HEK293 (cell line): Measurements from ENCODE around the gene ANGPT4.

Source experiments
- CTCF ChIA-PET: fragments of 350-600 bp; formaldehyde crosslinking; extraction: SDS; loops from one replicate; lab custom pipeline; 2021; ENCODE audit warnings: antibody characterized with exemption; lab: Yijun Ruan, JAX
- POLR2A ChIA-PET: fragments of 300-600 bp; formaldehyde crosslinking; extraction: SDS; loops from one replicate; lab custom pipeline; 2020; ENCODE audit warnings: antibody characterized with exemption, inconsistent platforms; lab: Yijun Ruan, JAX
- H3K27ac ChIP-seq: fragments of 200-500 bp; sonication (Bioruptor generic); 2 replicates; pipeline ENCODE4 v1.5.1; 2014; ENCODE audit warnings: low read depth, low read length, control low read depth, inconsistent platforms; ENCODE audit errors: extremely low read depth
- H3K36me3 ChIP-seq, 2 experiments: fragments of 200-500 bp in 1 of 2; sonication (Bioruptor generic) in 1 of 2; 1 replicate in 1 of 2; 2 replicates in 1 of 2; pipeline ENCODE4 v1.5.1; 2014 to 2017; ENCODE audit warnings: inconsistent platforms in 2 of 2, low read length in 2 of 2; ENCODE audit not compliant: control insufficient read depth in 2 of 2, insufficient read depth in 1 of 2
- H3K4me1 ChIP-seq: fragments of 200-500 bp; sonication (Bioruptor generic); 2 replicates; pipeline ENCODE4 v1.5.1; 2014; ENCODE audit warnings: mild to moderate bottlenecking, low read length, inconsistent platforms; ENCODE audit not compliant: control insufficient read depth, insufficient read depth
- H3K4me3 ChIP-seq: 2 replicates; pipeline ENCODE4 v1.5.1; 2011; ENCODE audit warnings: low read depth, mild to moderate bottlenecking, control low read depth, low read length, moderate library complexity
- H3K9me3 ChIP-seq: fragments of 200-500 bp; sonication (Bioruptor generic); 2 replicates; pipeline ENCODE4 v1.5.1; 2014; ENCODE audit warnings: low read depth, low read length, inconsistent platforms; ENCODE audit not compliant: control insufficient read depth, insufficient read depth
- EGR2 ChIP-seq: fragments of 450-650 bp; formaldehyde crosslinking; IDR thresholded peaks from 2 replicates; pipeline ENCODE4 v1.5.1; 2016; ENCODE audit warnings: low read depth, missing biosample characterization, missing genetic modification characterization
- ELK4 ChIP-seq: IDR thresholded peaks from 2 replicates; pipeline ENCODE4 v1.6.1; 2011; ENCODE audit warnings: mild to moderate bottlenecking, low read depth, low read length, borderline replicate concordance
- FEZF1 ChIP-seq: fragments of 450-650 bp; formaldehyde crosslinking; IDR thresholded peaks from 2 replicates; pipeline ENCODE4 v1.5.1; 2016; ENCODE audit warnings: missing biosample characterization, missing genetic modification characterization
- GFI1B ChIP-seq: fragments of 450-650 bp; formaldehyde crosslinking; IDR thresholded peaks from 2 replicates; pipeline ENCODE4 v1.5.1; 2016; ENCODE audit warnings: missing biosample characterization, missing genetic modification characterization
- KLF10 ChIP-seq: fragments of 450-650 bp; IDR thresholded peaks from 2 replicates; pipeline ENCODE4 v1.5.1; 2018; ENCODE audit warnings: missing biosample characterization, mild to moderate bottlenecking, missing genetic modification characterization
- MZF1 ChIP-seq: fragments of 450-650 bp; formaldehyde crosslinking; IDR thresholded peaks from 2 replicates; pipeline ENCODE4 v1.5.1; 2017; ENCODE audit warnings: missing biosample characterization, missing genetic modification characterization, borderline replicate concordance
- OVOL3 ChIP-seq: fragments of 450-650 bp; formaldehyde crosslinking; IDR thresholded peaks from 2 replicates; pipeline ENCODE4 v1.5.1; 2016; ENCODE audit warnings: missing biosample characterization, missing genetic modification characterization
- SCRT2 ChIP-seq: fragments of 450-650 bp; formaldehyde crosslinking; IDR thresholded peaks from 2 replicates; pipeline ENCODE4 v1.5.1; 2016; ENCODE audit warnings: missing biosample characterization, missing genetic modification characterization
- ZBTB48 ChIP-seq: fragments of 450-650 bp; formaldehyde crosslinking; IDR thresholded peaks from 2 replicates; pipeline ENCODE4 v1.5.1; 2016; ENCODE audit warnings: missing biosample characterization, missing genetic modification characterization
- ZNF112 ChIP-seq: fragments of 450-650 bp; formaldehyde crosslinking; IDR thresholded peaks from 2 replicates; pipeline ENCODE4 v1.5.0; 2017; ENCODE audit warnings: missing biosample characterization, missing genetic modification characterization
- ZNF221 ChIP-seq: fragments of 450-650 bp; formaldehyde crosslinking; IDR thresholded peaks from 2 replicates; pipeline ENCODE4 v1.5.1; 2017; ENCODE audit warnings: missing biosample characterization, missing genetic modification characterization, borderline replicate concordance
- ZNF48 ChIP-seq: fragments of 450-650 bp; formaldehyde crosslinking; IDR thresholded peaks from 2 replicates; pipeline ENCODE4 v1.5.1; 2016; ENCODE audit warnings: missing biosample characterization, missing genetic modification characterization
- ZNF513 ChIP-seq: fragments of 450-650 bp; IDR thresholded peaks from 2 replicates; pipeline ENCODE4 v1.5.1; 2018; ENCODE audit warnings: missing biosample characterization, missing genetic modification characterization
- ZNF623 ChIP-seq: fragments of 450-650 bp; formaldehyde crosslinking; IDR thresholded peaks from 2 replicates; pipeline ENCODE4 v1.5.1; 2016; ENCODE audit warnings: missing biosample characterization, missing genetic modification characterization
- ZNF645 ChIP-seq: fragments of 450-650 bp; formaldehyde crosslinking; IDR thresholded peaks from 2 replicates; pipeline ENCODE4; 2016; ENCODE audit warnings: missing biosample characterization, missing genetic modification characterization
- ZNF701 ChIP-seq: fragments of 450-650 bp; formaldehyde crosslinking; IDR thresholded peaks from 2 replicates; pipeline ENCODE4 v1.5.1; 2016; ENCODE audit warnings: missing biosample characterization, missing genetic modification characterization

The ANGPT4 gene

GRCh38 chr20:922781-923180 is 6.6 kb upstream of the ANGPT4 start (continued):
- no peak for TF ChIP-seq ZNF513 (tag by site-specific recombination)
- no peak for TF ChIP-seq ZNF48
- no peak for TF ChIP-seq GFI1B (tag by site-specific recombination)
- no peak for TF ChIP-seq ZNF112 (tag by site-specific recombination)
- TF ChIP-seq OVOL3 (tag by site-specific recombination) = no peak
- no peak for TF ChIP-seq SCRT2 (tag by site-specific recombination)
- no peak for TF ChIP-seq ZBTB48 (tag by site-specific recombination)
- no peak for TF ChIP-seq MZF1 (tag by site-specific recombination)

GRCh38 chr20:921068-921467 is 4.9 kb upstream of the ANGPT4 start:
- Histone ChIP-seq H3K4me3 (no peak overlapping the region), H3K4me1 (no peaks in the 10 kb centered on the region), H3K36me3 (no peaks in the 10 kb centered on the region), H3K9me3 (no peaks in the 10 kb centered on the region), H3K27ac (no peak overlapping the region)
- TF ChIP-seq ZNF623 (no peak), ZNF112 (tag by site-specific recombination) (no peak)
- ChIA-PET CTCF (interaction anchor here (1.2 to 1.4 kb wide), 2 partner anchors 36 to 188 kb away, joined by 3 to 4 read pairs; no protein-coding TSS in a partner anchor), POLR2A (no interaction called here)

GRCh38 chr20:920311-920710 is 4.2 kb upstream of the ANGPT4 start:
- ChIA-PET CTCF (interaction anchor here (1.2 kb wide), 1 partner anchor 37 kb away, joined by 3 read pairs; no protein-coding TSS in a partner anchor), POLR2A (no interaction called here)
- Histone ChIP-seq H3K4me1 (no peaks in the 10 kb centered on the region), H3K36me3 (no peaks in the 10 kb centered on the region), H3K4me3 (no peak overlapping the region), H3K27ac (no peak overlapping the region), H3K9me3 (no peaks in the 10 kb centered on the region)
- TF ChIP-seq FEZF1 (tag by site-specific recombination) (no peak), ZNF701 (tag by site-specific recombination) (no peak), ZNF645 (tag by site-specific recombination) (no peak), ELK4 (no peak), KLF10 (tag by site-specific recombination) (no peak)

DNA sequence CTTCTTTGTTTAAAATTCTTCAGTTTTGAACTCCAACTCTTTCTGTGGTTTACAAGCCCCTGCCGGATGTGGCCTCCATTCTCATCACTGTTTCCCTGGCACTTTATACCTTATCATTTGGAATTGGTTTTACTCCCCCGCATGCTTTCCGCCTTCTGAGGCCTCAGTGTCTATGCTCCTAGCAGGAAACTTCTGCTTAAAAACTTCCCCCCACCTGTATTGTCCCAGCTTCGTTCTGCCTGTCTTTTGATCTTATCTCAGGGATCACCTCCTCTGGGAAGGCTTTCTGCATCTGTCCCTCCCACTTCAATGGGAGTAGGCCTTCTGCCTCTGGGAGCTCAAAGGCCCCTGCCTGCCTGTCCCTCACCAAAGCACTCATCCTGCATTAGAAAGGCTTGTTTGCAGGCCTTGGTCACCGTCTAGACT is 3.4 kb upstream of the ANGPT4 start:
- TF ChIP-seq EGR2 (tag by site-specific recombination) = peak; percentile 36; the same call in 1 of the 2 replicates
- TF ChIP-seq ZNF221 (tag by site-specific recombination) = no peak
- no peaks in the 10 kb centered on the region for H3K36me3 ChIP-seq
- ChIA-PET CTCF (interaction anchor here (0.6 kb wide), 1 partner anchor 195 kb away, joined by 4 read pairs; no protein-coding TSS in a partner anchor), POLR2A (no interaction called here)
- H3K9me3 ChIP-seq = no peaks in the 10 kb centered on the region
- H3K4me3 ChIP-seq = no peak overlapping the region
- H3K27ac ChIP-seq = no peak overlapping the region
- no peaks in the 10 kb centered on the region for H3K4me1 ChIP-seq
